K562 (cell line): ENCODE measurements around the gene TRPV5. TPM values are rescaled to one million over a fixed set of nuclear protein-coding genes. Genes with fewer than 3 reads are reported as not detected.

Experiments used
- CBX3 ChIP-seq, 2 experiments: IDR thresholded peaks; 1 replicate in 1 of 2; 2 replicates in 1 of 2; pipeline ENCODE4 v1.6.1; 2012; ENCODE audit warnings: inconsistent platforms in 2 of 2, low read length in 2 of 2, borderline replicate concordance in 1 of 2, control low read depth in 1 of 2
- CSDE1 ChIP-seq, 2 experiments: fragments of 450-650 bp; IDR thresholded peaks; 2 replicates each; pipeline ENCODE4 v1.6.1; 2016; ENCODE audit warnings: mild to moderate bottlenecking in 1 of 2
- DIDO1 ChIP-seq: fragments of 450-650 bp; IDR thresholded peaks from 2 replicates; pipeline ENCODE4 v1.6.1; 2016; ENCODE audit warnings: low read depth, missing biosample characterization, missing genetic modification characterization
- FOXP4 ChIP-seq: sonication (generic); formaldehyde crosslinking; IDR thresholded peaks from 2 replicates; pipeline ENCODE4 v1.8.0; 2022; ENCODE audit warnings: mild to moderate bottlenecking, missing genetic modification reagents, borderline replicate concordance
- GTF2A2 ChIP-seq: IDR thresholded peaks from 2 replicates; pipeline ENCODE4 v1.6.1; 2016; ENCODE audit warnings: mild to moderate bottlenecking, missing genetic modification characterization, missing compliant biosample characterization
- MBD1 ChIP-seq: fragments of 250-450 bp; sonication (Bioruptor Pico); IDR thresholded peaks from 2 replicates; pipeline ENCODE4 v1.8.0; 2022; ENCODE audit warnings: inconsistent platforms
- NFATC3 ChIP-seq: fragments of 450-650 bp; IDR thresholded peaks from 2 replicates; pipeline ENCODE4 v1.6.1; 2017; ENCODE audit warnings: mild to moderate bottlenecking
- POLR2B ChIP-seq: fragments of 450-650 bp; IDR thresholded peaks from 2 replicates; pipeline ENCODE4 v1.6.1; 2018; ENCODE audit warnings: low read depth; ENCODE audit not compliant: partially characterized antibody
- SMARCA4 ChIP-seq: fragments of 450-650 bp; IDR thresholded peaks from 2 replicates; pipeline ENCODE4 v1.6.1; 2016
- TCFL5 ChIP-seq: fragments of 250-450 bp; sonication (Bioruptor Pico); conservative IDR thresholded peaks from 2 replicates; pipeline ENCODE4 v1.6.1; 2021; ENCODE audit warnings: mild to moderate bottlenecking, moderate library complexity, matching md5 sums
- ZBTB40 ChIP-seq, 2 experiments: fragments of 450-650 bp in 1 of 2; sonication (generic) in 1 of 2; formaldehyde crosslinking in 1 of 2; IDR thresholded peaks; 2 replicates each; pipeline versions ENCODE4 v1.7.1 to v1.9.0; 2016 to 2022; ENCODE audit warnings: inconsistent platforms in 1 of 2, mild to moderate bottlenecking in 1 of 2, missing genetic modification reagents in 1 of 2
- ZFPM2 ChIP-seq: fragments of 250-450 bp; sonication (Bioruptor Pico); IDR thresholded peaks from 2 replicates; pipeline ENCODE4 v1.5.1; 2022; ENCODE audit warnings: mild to moderate bottlenecking
- ZKSCAN8 ChIP-seq: fragments of 200-800 bp; sonication (Bioruptor generic); IDR thresholded peaks from 2 replicates; pipeline ENCODE4 v1.6.1; 2016; ENCODE audit warnings: missing genetic modification characterization, missing compliant biosample characterization
- ZNF124 ChIP-seq: sonication (generic); formaldehyde crosslinking; IDR thresholded peaks from 2 replicates; pipeline ENCODE4 v1.8.1; 2022; ENCODE audit warnings: missing genetic modification reagents
- ZNF830 ChIP-seq: fragments of 250-450 bp; sonication (Bioruptor Pico); IDR thresholded peaks from 2 replicates; pipeline ENCODE4 v1.5.0; 2021; ENCODE audit warnings: mild to moderate bottlenecking
- polyA plus RNA-seq, 8 experiments: library from polyadenylated mRNA; depleted of rRNA in 4 of 8; stranded (reverse) in 5 of 8; unstranded in 3 of 8; fragments of >200 nt; fragmentation: Nextera tagmentation in 2 of 8; fragmentation: Illumina TruSeq in 1 of 8; extraction: Ambion mirVana in 2 of 8; extraction: Trizol in 1 of 8; gene quantifications; 2 replicates each; pipeline versions ENCODE4 v1.2.1 to v1.2.3, GENCODE V29; 2011 to 2014; ENCODE audit warnings: inconsistent platforms in 1 of 8, missing spikeins in 1 of 8
- total RNA-seq, 7 experiments: library from RNA; depleted of rRNA in 6 of 7; stranded (reverse); fragments of >200 nt in 6 of 7; fragmentation: Illumina TruSeq in 2 of 7; extraction: Trizol in 2 of 7; gene quantifications; 2 replicates each; pipeline versions ENCODE4 v1.2.1 to v1.2.3, GENCODE V29; 2011 to 2021; ENCODE audit warnings: low replicate concordance in 1 of 7

The TRPV5 gene
- total and polyA plus RNA-seq, 9 of the 15 experiments (the other 6 are each of a cell fraction or from before 2014, with no cell fraction given): not detected

GRCh38 chr7:142956951-142957623 lies 23.5 kb upstream of the TRPV5 start (continued):
- TF ChIP-seq FOXP4 (no peak), POLR2B (no peak), CBX3 (IDR thresholded peaks at IDR 0.05; ENCODE audit: borderline replicate concordance in 1 of 2, low read length in 2 of 2) (no peak), ZFPM2 (CRISPR knock-in tag) (no peak), NFATC3 (no peak), GTF2A2 (tag) (no peak), DIDO1 (no peak), TCFL5 (CRISPR knock-in tag) (no peak), MBD1 (CRISPR knock-in tag) (no peak), ZNF124 (CRISPR knock-in tag) (no peak), ZNF830 (CRISPR knock-in tag) (no peak), ZKSCAN8 (CRISPR knock-in tag) (no peak), ZBTB40 (IDR thresholded peaks at IDR 0.05) (no peak), ZBTB40 (CRISPR knock-in tag; IDR thresholded peaks at IDR 0.05) (no peak), SMARCA4 (peak; percentile 93), CSDE1 (IDR thresholded peaks at IDR 0.05) (no peak)
